HG03159 (cell line): ENCODE results near the gene SLC25A40.

Source experiments
- ATAC-seq: cut with Tn5 transposase; IDR thresholded peaks from one replicate; pipeline ENCODE4 v1.9.1; 2021; ENCODE audit warnings: mild to moderate bottlenecking, moderate library complexity; ENCODE audit not compliant: unreplicated experiment

SLC25A40 gene

DNA sequence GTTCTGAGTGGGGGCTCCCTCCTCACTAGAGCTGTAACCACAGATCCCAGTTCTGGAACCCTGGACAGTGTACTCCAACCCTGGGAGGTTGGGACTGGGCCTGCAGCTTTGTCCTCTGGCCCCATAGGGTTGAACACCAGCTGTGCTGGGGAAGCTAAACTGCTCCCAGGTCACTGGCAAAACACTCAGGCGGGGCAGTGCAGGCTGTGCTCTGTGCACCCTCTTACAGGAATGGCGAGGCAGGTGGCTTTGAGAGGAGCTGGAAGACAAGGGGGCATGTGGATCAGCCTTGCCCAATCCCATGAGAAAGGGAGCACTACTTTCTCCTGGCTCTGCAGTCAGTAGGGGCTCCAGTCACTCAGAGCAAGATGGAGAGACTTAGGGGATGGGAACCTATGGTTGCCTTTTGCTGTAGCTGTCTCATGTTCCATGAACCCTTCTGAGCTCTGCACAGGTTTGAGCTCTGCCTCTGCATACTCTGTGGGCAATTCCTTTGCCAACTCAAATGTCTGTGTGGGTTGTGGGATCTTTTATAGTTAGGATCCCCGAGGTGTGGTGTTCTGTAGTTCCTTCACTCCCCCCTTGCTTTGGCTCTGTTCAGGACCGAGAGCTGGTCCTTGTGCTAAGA lies 90.7 kb downstream of the SLC25A40 start:
- no peak for ATAC-seq

- ATAC-seq = no peak
These were observed 91.7 kb downstream of the SLC25A40 start for GRCh38 chr7:87784424-87784823.
